HG03432 (cell line): ENCODE measurements around the gene COL8A1.
"Not testable (repeated sequence)": the region's sequence is repeated elsewhere in the genome, so short reads cannot be mapped to it uniquely, and the experiment has no call there.

Experiments used
- ATAC-seq: cut with Tn5 transposase; IDR thresholded peaks from one replicate; pipeline ENCODE4 v1.9.1; 2021; ENCODE audit warnings: mild to moderate bottlenecking, moderate library complexity; ENCODE audit not compliant: unreplicated experiment

COL8A1 gene

GRCh38 chr3:99704417-99704816 is 66.0 kb downstream of the COL8A1 start:
- ATAC-seq, result no peak

- ATAC-seq, result no peak
These were observed 68.0 kb downstream of the COL8A1 start for GRCh38 chr3:99706410-99706809.

GRCh38 chr3:99708207-99708745 is 69.9 kb downstream of the COL8A1 start:
- no peak for ATAC-seq

GRCh38 chr3:99709686-99710085 is 71.3 kb downstream of the COL8A1 start:
- ATAC-seq, result no peak

- no peak for ATAC-seq
These were observed 71.7 kb downstream of the COL8A1 start for GRCh38 chr3:99710094-99710493.

- ATAC-seq, result no peak
These were observed 73.0 kb downstream of the COL8A1 start for GRCh38 chr3:99711351-99711750.

GRCh38 chr3:99712291-99712954 is 74.0 kb downstream of the COL8A1 start:
- ATAC-seq, result no peak

GRCh38 chr3:99713440-99713839 is 75.0 kb downstream of the COL8A1 start:
- no peak for ATAC-seq

GRCh38 chr3:99714146-99714545 is 75.8 kb downstream of the COL8A1 start:
- ATAC-seq, result no peak

GRCh38 chr3:99714575-99714974 is 76.2 kb downstream of the COL8A1 start:
- no peak for ATAC-seq

GRCh38 chr3:99716463-99716995 is 78.1 kb downstream of the COL8A1 start:
- ATAC-seq, result no peak

- no peak for ATAC-seq
These were observed 82.7 kb downstream of the COL8A1 start for GRCh38 chr3:99720985-99721632.

- ATAC-seq, result no peak
These were observed 83.2 kb downstream of the COL8A1 start for GRCh38 chr3:99721633-99722007.

GRCh38 chr3:99724276-99724675 is 85.9 kb downstream of the COL8A1 start:
- ATAC-seq, result no peak

- ATAC-seq, result no peak
These were observed 92.5 kb downstream of the COL8A1 start for GRCh38 chr3:99730870-99731269.

- ATAC-seq, result peak; percentile 75
These were observed 93.1 kb downstream of the COL8A1 start for GRCh38 chr3:99731499-99731898.

GRCh38 chr3:99740371-99740770 is 102.0 kb downstream of the COL8A1 start:
- ATAC-seq, result not testable (repeated sequence)

- no peak for ATAC-seq
These were observed 103.2 kb downstream of the COL8A1 start for GRCh38 chr3:99741588-99741987.

- no peak for ATAC-seq
These were observed 109.5 kb downstream of the COL8A1 start for GRCh38 chr3:99747915-99748314.

GRCh38 chr3:99751649-99752048 is 113.3 kb downstream of the COL8A1 start:
- no peak for ATAC-seq

- no peak for ATAC-seq
These were observed 115.0 kb downstream of the COL8A1 start for GRCh38 chr3:99753268-99753975.

GRCh38 chr3:99755831-99756230 is 117.4 kb downstream of the COL8A1 start:
- no peak for ATAC-seq
